Smooth muscle cell (in vitro differentiated cells): Measurements from ENCODE around the gene IGSF8. TPM values are rescaled to one million over a fixed set of nuclear protein-coding genes. Genes with fewer than 3 reads are reported as not detected.

Experiments
- DNase-seq: peaks from one replicate; lab custom pipeline; 2025; ENCODE audit not compliant: unreplicated experiment; lab: John Stamatoyannopoulos, UW
- H2AFZ ChIP-seq: fragments of 200-600 bp; sonication (generic); 2 replicates; pipeline ENCODE4 v1.6.0; 2016; ENCODE audit warnings: antibody characterized with exemption, low read depth, mild to moderate bottlenecking
- H3F3A ChIP-seq: fragments of 200-600 bp; sonication (generic); 2 replicates; pipeline ENCODE4 v1.6.0; 2017; ENCODE audit warnings: antibody characterized with exemption, low read depth
- H3K27ac ChIP-seq: fragments of 200-600 bp; sonication (generic); 2 replicates; pipeline ENCODE4 v1.5.1; 2016; ENCODE audit warnings: low read depth, mild to moderate bottlenecking
- H3K27me3 ChIP-seq: fragments of 200-600 bp; sonication (generic); 2 replicates; pipeline ENCODE4 v1.6.1; 2016; ENCODE audit warnings: low read depth, mild to moderate bottlenecking
- H3K36me3 ChIP-seq: fragments of 200-600 bp; sonication (generic); 2 replicates; pipeline ENCODE4 v1.5.1; 2016; ENCODE audit warnings: low read depth
- H3K4me1 ChIP-seq: fragments of 200-600 bp; sonication (generic); 2 replicates; pipeline ENCODE4 v1.5.1; 2016; ENCODE audit warnings: low read depth
- H3K4me2 ChIP-seq: fragments of 200-600 bp; sonication (generic); 2 replicates; pipeline ENCODE4 v1.6.0; 2016; ENCODE audit warnings: mild to moderate bottlenecking
- H3K4me3 ChIP-seq: fragments of 200-600 bp; sonication (generic); 2 replicates; pipeline ENCODE4 v1.5.1; 2016; ENCODE audit warnings: mild to moderate bottlenecking
- H3K79me2 ChIP-seq: fragments of 200-600 bp; sonication (generic); 2 replicates; pipeline ENCODE4 v1.6.0; 2016; ENCODE audit warnings: low read depth, mild to moderate bottlenecking
- H3K9ac ChIP-seq: fragments of 200-600 bp; sonication (generic); 2 replicates; pipeline ENCODE4 v1.6.0; 2016; ENCODE audit warnings: low read depth
- H3K9me3 ChIP-seq: fragments of 200-600 bp; sonication (generic); replicated peaks from 2 replicates; pipeline ENCODE4 v1.5.1; 2016; ENCODE audit warnings: low read depth
- H4K20me1 ChIP-seq: fragments of 200-600 bp; sonication (generic); 2 replicates; pipeline ENCODE4 v1.6.0; 2016; ENCODE audit warnings: low read depth
- CTCF ChIP-seq: fragments of 200-600 bp; sonication (generic); IDR thresholded peaks from 2 replicates; pipeline ENCODE4 v1.5.1; 2017; ENCODE audit warnings: borderline replicate concordance, mild to moderate bottlenecking, antibody characterized with exemption; ENCODE audit not compliant: insufficient read depth, poor library complexity, severe bottlenecking
- WGBS: methylation state at CpG from one replicate; pipeline ENCODE4 v1.1.7; 2016; ENCODE audit warnings: low lambda C conversion rate; 5-methylcytosine and 5-hydroxymethylcytosine counted together
- polyA plus RNA-seq: library from polyadenylated mRNA; unstranded; fragments of >200 nt; fragmentation: Nextera tagmentation; extraction: Ambion mirVana; gene quantifications from 2 replicates; pipeline ENCODE4 v1.2.1, GENCODE V29; 2016
- total RNA-seq: library from RNA; depleted of rRNA; stranded (reverse); fragments of >200 nt; gene quantifications from 2 replicates; pipeline ENCODE4 v1.2.3, GENCODE V29; 2014

Gene IGSF8
- total and polyA plus RNA-seq, 2 experiments from 2014 or later, result 20.8 to 30.2 TPM

- no peaks in the 10 kb centered on the region for H3K9me3 ChIP-seq
- no peak overlapping the region for H2AFZ ChIP-seq
- no peak for DNase-seq
- H3K27me3 ChIP-seq, result peaks cover 63% of the 10 kb centered on the region
- no peak overlapping the region for H3K9ac ChIP-seq
- H3K79me2 ChIP-seq, result no peaks in the 10 kb centered on the region
- no peaks in the 10 kb centered on the region for H3K36me3 ChIP-seq
- H4K20me1 ChIP-seq, result no peaks in the 10 kb centered on the region
- 50% methylated on average over 2 of the region's 2 CpGs for WGBS
- no peaks in the 10 kb centered on the region for H3F3A ChIP-seq
- H3K4me1 ChIP-seq, result no peaks in the 10 kb centered on the region
- no peak for TF ChIP-seq CTCF
- H3K27ac ChIP-seq, result no peak overlapping the region
- H3K4me2 ChIP-seq, result no peak overlapping the region
- no peak overlapping the region for H3K4me3 ChIP-seq
These were observed 22.6 kb downstream of the IGSF8 start for GRCh38 chr1:160075836-160076235.

GRCh38 chr1:160074865-160075264, 23.6 kb downstream of the IGSF8 start:
- Histone ChIP-seq H4K20me1 (no peaks in the 10 kb centered on the region), H3K9me3 (no peaks in the 10 kb centered on the region), H3K79me2 (no peaks in the 10 kb centered on the region), H3K4me2 (no peak overlapping the region), H3K4me3 (no peak overlapping the region), H3K9ac (no peak overlapping the region), H3K36me3 (no peaks in the 10 kb centered on the region), H2AFZ (no peak overlapping the region), H3K4me1 (peaks cover 1% of the 10 kb centered on the region), H3K27me3 (peaks cover 59% of the 10 kb centered on the region), H3F3A (no peaks in the 10 kb centered on the region), H3K27ac (no peak overlapping the region)
- no peak for TF ChIP-seq CTCF
- WGBS, result 75% methylated on average over 4 of the region's 4 CpGs
- DNase-seq, result no peak

- DNase-seq, result no peak
- H3K4me3 ChIP-seq, result no peak overlapping the region
- H3K27me3 ChIP-seq, result peaks cover 39% of the 10 kb centered on the region
- H3K4me2 ChIP-seq, result no peak overlapping the region
- H4K20me1 ChIP-seq, result no peaks in the 10 kb centered on the region
- TF ChIP-seq CTCF, result no peak
- no peak overlapping the region for H3K27ac ChIP-seq
- H3K9me3 ChIP-seq, result no peaks in the 10 kb centered on the region
- H3K79me2 ChIP-seq, result no peaks in the 10 kb centered on the region
- no peaks in the 10 kb centered on the region for H3F3A ChIP-seq
- H3K9ac ChIP-seq, result no peak overlapping the region
- 86% methylated on average over 5 of the region's 5 CpGs for WGBS
- H2AFZ ChIP-seq, result no peak overlapping the region
- H3K36me3 ChIP-seq, result no peaks in the 10 kb centered on the region
- peaks cover 7% of the 10 kb centered on the region for H3K4me1 ChIP-seq
These were observed 27.1 kb downstream of the IGSF8 start for GRCh38 chr1:160071289-160071688.
